C4-2B (cell line): ENCODE results near the gene SLC45A2.

ENCODE experiments used
- ZFX ChIP-seq: fragments of 450-650 bp; IDR thresholded peaks from 2 replicates; pipeline ENCODE4 v1.6.1; 2017
- TF ChIP-seq, protein P1 (sequence below): fragments of 450-650 bp; conservative IDR thresholded peaks from 2 replicates; pipeline ENCODE4 v1.5.1; 2017; ENCODE audit warnings: mild to moderate bottlenecking

DNA sequence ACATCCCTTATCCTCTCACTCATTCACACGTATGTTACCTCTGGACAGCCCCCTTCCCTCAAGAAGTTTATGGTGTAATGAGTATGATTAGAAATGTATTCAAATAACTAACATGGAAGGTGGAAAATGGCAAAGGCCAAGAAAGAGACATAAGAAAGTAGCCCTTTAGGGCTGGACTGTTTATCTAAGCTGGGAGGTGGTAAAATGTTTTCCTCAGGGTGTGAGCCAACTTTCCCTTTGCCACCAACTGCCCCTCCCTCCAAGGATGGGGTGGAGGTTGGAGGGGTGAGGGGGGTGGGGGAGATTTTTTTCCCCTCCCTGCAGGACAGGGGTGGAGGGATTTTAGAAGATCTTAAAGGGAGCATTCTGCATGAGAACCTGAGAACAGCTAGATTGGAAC is 8.2 kb downstream of the SLC45A2 start:
- TF ChIP-seq, protein P1, sequence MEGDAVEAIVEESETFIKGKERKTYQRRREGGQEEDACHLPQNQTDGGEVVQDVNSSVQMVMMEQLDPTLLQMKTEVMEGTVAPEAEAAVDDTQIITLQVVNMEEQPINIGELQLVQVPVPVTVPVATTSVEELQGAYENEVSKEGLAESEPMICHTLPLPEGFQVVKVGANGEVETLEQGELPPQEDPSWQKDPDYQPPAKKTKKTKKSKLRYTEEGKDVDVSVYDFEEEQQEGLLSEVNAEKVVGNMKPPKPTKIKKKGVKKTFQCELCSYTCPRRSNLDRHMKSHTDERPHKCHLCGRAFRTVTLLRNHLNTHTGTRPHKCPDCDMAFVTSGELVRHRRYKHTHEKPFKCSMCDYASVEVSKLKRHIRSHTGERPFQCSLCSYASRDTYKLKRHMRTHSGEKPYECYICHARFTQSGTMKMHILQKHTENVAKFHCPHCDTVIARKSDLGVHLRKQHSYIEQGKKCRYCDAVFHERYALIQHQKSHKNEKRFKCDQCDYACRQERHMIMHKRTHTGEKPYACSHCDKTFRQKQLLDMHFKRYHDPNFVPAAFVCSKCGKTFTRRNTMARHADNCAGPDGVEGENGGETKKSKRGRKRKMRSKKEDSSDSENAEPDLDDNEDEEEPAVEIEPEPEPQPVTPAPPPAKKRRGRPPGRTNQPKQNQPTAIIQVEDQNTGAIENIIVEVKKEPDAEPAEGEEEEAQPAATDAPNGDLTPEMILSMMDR: no peak
- no peak for TF ChIP-seq ZFX
